Measurements from ENCODE around the gene PLEKHA3. TPM values are rescaled to one million over a fixed set of nuclear protein-coding genes. Genes with fewer than 3 reads are reported as not detected.
A peak's percentile ranks its signal among the peaks of the same experiment; 100 is the strongest.

Gene PLEKHA3
- total and polyA plus RNA-seq, 11 donors = 3.0 to 50.4 (median 38.7) TPM

DNA sequence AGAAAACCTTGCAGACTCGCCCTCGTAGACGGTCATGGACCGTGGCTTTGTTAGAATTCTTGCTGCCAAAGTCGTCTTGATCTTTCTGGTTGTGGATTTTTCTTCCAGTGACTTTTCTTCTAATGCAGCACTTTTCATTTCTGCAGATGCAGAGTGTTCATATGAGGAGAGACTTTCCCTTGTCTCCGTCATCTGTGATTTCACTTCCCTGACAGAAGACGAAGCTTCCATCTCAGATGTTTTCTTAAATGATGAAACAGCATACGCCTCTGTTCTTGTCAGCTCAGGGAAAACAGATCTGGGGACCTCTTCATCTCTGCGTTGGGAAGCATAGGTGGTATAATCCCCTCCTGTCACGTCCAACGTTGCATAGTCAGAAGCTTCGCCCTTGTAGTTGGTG is 50.9 kb downstream of the PLEKHA3 start:
- intact Hi-C loops (cut with DNase I) = no loop called here
- Histone ChIP-seq H3K4me3 (peak overlapping the region in 1 of 12 donors; percentile 13), H3K27ac (peak overlapping the region in 1 of 12 donors; percentile 65)

DNA sequence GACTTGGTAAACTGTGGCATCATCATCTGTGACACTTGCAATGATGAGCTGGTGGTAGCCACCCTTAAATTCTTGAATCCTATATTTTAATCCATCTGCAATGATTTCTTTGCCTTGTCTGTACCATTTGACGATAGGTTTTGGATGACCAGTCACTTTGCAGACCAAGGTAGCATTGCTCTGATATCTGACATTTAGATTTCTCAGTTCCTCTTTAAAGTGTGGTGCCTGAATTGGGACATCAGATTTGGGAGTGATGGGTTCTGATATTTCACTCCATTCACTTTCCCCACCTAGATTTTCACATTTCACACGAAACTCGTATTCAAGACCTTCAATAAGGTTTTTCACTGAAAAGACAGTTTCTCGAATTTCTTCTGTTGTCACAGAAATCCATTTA is 55.8 kb downstream of the PLEKHA3 start:
- Histone ChIP-seq H3K4me3 (no peak overlapping the region), H3K36me3 (peaks cover 0 to 100% (median 98%) of the 10 kb centered on the region in 9 donors), H3K4me1 (peaks cover 0 to 5% (median 0%) of the 10 kb centered on the region in 12 donors), H3K27ac (no peak overlapping the region), H3K9me3 (no peaks in the 10 kb centered on the region), H3K27me3 (no peaks in the 10 kb centered on the region)
- DNase-seq (no peak), ATAC-seq (no peak)
- TF ChIP-seq, protein P1, sequence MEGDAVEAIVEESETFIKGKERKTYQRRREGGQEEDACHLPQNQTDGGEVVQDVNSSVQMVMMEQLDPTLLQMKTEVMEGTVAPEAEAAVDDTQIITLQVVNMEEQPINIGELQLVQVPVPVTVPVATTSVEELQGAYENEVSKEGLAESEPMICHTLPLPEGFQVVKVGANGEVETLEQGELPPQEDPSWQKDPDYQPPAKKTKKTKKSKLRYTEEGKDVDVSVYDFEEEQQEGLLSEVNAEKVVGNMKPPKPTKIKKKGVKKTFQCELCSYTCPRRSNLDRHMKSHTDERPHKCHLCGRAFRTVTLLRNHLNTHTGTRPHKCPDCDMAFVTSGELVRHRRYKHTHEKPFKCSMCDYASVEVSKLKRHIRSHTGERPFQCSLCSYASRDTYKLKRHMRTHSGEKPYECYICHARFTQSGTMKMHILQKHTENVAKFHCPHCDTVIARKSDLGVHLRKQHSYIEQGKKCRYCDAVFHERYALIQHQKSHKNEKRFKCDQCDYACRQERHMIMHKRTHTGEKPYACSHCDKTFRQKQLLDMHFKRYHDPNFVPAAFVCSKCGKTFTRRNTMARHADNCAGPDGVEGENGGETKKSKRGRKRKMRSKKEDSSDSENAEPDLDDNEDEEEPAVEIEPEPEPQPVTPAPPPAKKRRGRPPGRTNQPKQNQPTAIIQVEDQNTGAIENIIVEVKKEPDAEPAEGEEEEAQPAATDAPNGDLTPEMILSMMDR (IDR thresholded peaks at IDR 0.05) = no peak
- no peak for TF ChIP-seq POLR2A (IDR thresholded peaks at IDR 0.05)
- intact Hi-C loops (cut with DNase I) = no loop called here
- WGBS, 4 donors = 89 to 93% (median 91%) methylated on average over 4 of the region's 4 CpGs

More for the DNA sequence above, 50.9 kb downstream of the PLEKHA3 start:
- no peaks in the 10 kb centered on the region for H3K9me3 ChIP-seq
- peaks cover 0 to 22% (median 0%) of the 10 kb centered on the region in 12 donors for H3K4me1 ChIP-seq
- H3K27me3 ChIP-seq = no peaks in the 10 kb centered on the region
- peak in 2 of 4 donors; percentile 6 to 7 for ATAC-seq
- 88 to 93% (median 88%) methylated on average over 12 of the region's 12 CpGs for WGBS, 4 donors
- no peak for DNase-seq
- no peak for TF ChIP-seq POLR2A (IDR thresholded peaks at IDR 0.05)
- TF ChIP-seq, protein P1 (IDR thresholded peaks at IDR 0.05) = no peak
- H3K36me3 ChIP-seq = peaks cover 2 to 100% (median 89%) of the 10 kb centered on the region in 9 donors

DNA sequence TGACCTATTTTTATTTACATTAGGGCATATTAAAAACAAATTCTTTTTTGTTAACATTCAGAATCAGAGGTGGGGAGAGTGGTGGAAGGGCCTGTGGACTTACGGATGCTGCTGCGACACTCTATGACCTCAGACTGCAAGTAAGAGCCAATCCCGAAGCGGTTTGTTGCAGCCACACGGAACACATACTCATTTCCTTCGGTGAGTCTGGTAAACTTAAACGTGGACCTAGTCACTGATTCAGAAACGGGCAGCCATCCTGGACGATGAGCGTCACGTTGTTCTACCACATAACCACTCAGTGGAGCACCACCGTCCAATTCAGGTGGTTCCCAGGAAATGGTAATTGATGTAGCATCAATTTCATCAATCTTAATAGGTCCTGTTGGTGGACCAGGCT is 61.9 kb downstream of the PLEKHA3 start:
- TF ChIP-seq, protein P1 (IDR thresholded peaks at IDR 0.05) = no peak
- no peak for TF ChIP-seq POLR2A (IDR thresholded peaks at IDR 0.05)
- intact Hi-C loops (cut with DNase I) = no loop called here
- WGBS, 4 donors = 89 to 91% (median 90%) methylated on average over 12 of the region's 12 CpGs
- no peak for DNase-seq
- peaks cover 0 to 100% (median 99%) of the 10 kb centered on the region in 9 donors for H3K36me3 ChIP-seq
- H3K9me3 ChIP-seq = no peaks in the 10 kb centered on the region
- no peak for ATAC-seq
- H3K4me3 ChIP-seq = no peak overlapping the region
- peaks cover 0 to 8% (median 0%) of the 10 kb centered on the region in 12 donors for H3K4me1 ChIP-seq
- no peak overlapping the region for H3K27ac ChIP-seq
- no peaks in the 10 kb centered on the region for H3K27me3 ChIP-seq

DNA sequence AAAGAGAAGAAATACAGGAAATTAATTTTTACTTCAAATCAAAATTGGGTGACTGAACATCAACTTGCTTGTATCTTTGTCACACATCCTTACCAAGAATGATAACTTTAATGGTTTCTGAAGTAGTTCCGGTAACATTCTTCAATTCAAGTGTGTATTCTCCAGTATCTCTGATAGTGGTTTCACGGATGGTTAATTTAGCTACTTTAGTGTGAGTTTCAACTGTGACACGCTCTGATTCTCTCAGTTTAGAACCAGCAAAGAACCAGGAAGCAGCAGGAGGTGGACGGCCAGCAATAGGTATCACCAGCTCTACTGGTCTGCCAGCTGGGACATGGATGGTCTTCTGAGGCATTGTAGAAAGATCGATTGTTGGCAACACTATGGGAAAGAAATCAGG is 62.3 kb downstream of the PLEKHA3 start:
- Histone ChIP-seq H3K9me3 (no peaks in the 10 kb centered on the region), H3K36me3 (peaks cover 0 to 100% (median 99%) of the 10 kb centered on the region in 9 donors), H3K4me1 (peaks cover 0 to 12% (median 0%) of the 10 kb centered on the region in 12 donors), H3K27me3 (no peaks in the 10 kb centered on the region), H3K4me3 (no peak overlapping the region), H3K27ac (no peak overlapping the region)
- 78 to 87% (median 81%) methylated on average over 5 of the region's 5 CpGs for WGBS, 4 donors
- TF ChIP-seq, protein P1 (IDR thresholded peaks at IDR 0.05) = no peak
- no peak for TF ChIP-seq POLR2A (IDR thresholded peaks at IDR 0.05)
- ATAC-seq = no peak
- intact Hi-C loops (cut with DNase I) = no loop called here
- no peak for DNase-seq

All from heart left ventricle (tissue), 16 donors.